ENCODE data around the gene POLR3B.

- TF ChIP-seq TAF1 (IDR thresholded peaks at IDR 0.05; ENCODE audit: low read depth) (no peak), CEBPB (IDR thresholded peaks at IDR 0.05) (no peak), RAD21 (IDR thresholded peaks at IDR 0.05; ENCODE audit: low read depth) (no peak), YY1 (IDR thresholded peaks at IDR 0.05; ENCODE audit: low read depth) (no peak), EGR1 (IDR thresholded peaks at IDR 0.05) (no peak), EP300 (IDR thresholded peaks at IDR 0.05; ENCODE audit: borderline replicate concordance) (no peak), NFIC (IDR thresholded peaks at IDR 0.05) (no peak), TCF12 (IDR thresholded peaks at IDR 0.05; ENCODE audit: low read depth) (no peak)
Observed at GRCh38 chr12:106331599-106331998, 25.9 kb upstream of the POLR3B start.
